ENCODE measurements around the gene CDC42EP5.
A peak's percentile ranks its signal among the peaks of the same experiment; 100 is the strongest.
"Not testable (repeated sequence)": the region's sequence is repeated elsewhere in the genome, so short reads cannot be mapped to it uniquely, and the experiment has no call there.

CDC42EP5 gene, protein sequence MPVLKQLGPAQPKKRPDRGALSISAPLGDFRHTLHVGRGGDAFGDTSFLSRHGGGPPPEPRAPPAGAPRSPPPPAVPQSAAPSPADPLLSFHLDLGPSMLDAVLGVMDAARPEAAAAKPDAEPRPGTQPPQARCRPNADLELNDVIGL

DNA sequence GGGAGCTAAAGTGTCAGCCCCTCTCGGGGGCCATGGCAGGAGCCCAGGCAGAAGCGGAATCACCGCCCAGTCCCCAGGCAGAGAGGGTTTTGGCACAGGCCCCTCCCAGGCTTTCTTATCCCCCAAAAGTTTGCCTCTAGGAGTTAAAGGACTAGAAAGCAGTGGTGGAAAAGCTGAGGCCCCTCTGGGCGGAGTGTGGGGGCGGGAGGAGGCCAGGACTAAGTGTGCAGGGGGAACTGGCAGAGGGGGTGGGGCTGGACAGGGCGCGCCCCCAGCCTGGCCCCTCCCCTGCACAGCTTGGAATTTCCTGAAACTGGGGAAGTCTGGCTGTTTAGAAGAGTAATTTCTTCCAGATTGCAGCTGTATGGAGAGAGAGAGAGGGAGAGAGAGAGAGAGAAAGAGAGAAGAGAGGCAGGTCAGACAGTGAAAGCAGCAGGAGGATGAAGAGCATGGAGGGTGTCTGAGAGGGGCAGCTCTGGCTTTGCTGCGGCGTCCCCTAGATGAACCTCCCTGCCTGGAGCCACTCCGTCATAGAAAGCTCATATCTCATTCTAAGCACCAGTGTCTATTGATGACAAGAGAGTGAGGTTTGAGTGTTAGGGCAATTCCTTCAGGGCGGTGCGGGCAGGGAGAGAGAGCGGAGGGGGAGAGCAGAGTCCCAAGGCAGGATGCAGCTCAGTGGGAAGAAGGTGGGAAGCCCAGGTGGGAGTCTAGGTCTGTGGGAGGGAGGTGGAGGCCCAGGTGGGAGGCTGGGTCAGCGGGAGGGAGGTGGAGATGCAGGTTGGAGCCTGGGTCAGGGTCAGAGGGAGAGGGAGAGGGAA lies at the start of gene CDC42EP5:
Gene CDC42EP5 (minus strand): TSS at position 226 of the 821 bp plus-strand sequence. CDS start 7,749 bp downstream, outside the sequence.
- DNase-seq: no peak

DNA sequence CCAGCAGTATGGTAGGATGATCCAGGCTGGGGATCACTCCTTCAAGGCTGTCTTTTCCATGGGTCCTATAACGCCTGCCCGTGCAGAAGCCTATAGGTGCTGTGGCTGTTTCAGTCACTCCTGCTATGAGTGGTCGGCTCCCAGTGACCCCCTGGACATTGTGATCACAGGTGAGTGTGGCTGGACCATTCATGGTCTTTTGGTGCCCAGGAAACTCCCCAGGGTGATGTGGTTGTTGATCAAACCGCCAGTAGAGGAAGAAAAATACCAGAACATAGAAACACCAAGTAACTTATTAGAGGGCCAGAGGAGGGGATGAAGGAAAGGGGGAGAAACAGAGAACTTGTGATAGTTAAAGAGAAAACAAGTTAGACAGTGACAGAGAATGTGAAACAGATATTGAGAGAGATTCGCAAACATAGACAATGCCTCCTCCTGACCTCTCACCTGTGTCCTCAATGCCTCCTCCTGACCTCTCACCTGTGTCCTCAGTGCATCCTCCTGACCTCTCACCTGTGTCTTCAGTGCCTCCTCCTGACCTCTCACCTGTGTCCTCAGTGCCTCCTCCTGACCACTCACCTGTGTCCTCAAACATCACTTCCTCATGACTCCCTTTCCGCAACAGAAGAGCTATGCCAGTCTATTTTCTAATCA lies 48.9 kb upstream of the CDC42EP5 start:
- no peak for DNase-seq

DNA sequence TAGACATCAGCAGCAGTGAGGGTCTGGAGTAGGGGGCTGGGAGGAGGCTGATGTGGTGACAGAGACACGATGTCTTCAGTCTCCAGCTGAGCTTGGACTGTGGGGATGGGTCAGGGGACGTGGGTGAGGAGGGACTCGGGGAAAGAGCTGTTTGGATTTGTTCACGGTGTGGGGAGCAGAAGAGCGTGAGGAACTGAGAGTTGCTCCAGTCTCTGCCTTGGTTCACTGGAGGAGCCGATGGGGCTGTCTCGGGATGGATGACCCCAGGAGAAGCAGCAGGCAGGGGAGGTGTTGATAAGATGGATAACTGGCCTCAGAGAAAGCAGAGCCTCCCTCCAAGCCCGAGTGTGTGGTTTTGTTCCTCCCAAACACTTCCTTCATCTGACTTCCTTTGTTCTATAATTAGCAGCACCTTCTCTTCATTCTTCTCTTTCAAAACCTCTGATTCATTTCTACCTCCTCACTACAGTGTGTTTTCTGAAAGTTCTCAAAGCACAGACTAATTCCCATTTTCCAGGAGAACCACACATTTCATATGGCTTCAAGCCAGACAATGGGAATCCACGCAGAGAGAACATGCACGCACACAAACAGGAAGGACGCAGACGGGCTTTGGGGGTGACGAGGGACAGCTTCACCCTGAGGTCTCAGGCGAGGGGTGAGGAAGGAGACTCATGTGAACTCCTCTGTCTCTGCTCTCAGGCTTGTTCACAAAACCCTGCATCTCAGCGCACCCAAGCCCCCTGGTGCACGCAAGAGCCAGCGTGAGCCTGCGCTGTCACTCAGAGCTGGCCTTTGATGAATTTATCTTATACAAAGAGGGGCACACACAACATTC lies 48.1 kb upstream of the CDC42EP5 start:
- DNase-seq: no peak

DNA sequence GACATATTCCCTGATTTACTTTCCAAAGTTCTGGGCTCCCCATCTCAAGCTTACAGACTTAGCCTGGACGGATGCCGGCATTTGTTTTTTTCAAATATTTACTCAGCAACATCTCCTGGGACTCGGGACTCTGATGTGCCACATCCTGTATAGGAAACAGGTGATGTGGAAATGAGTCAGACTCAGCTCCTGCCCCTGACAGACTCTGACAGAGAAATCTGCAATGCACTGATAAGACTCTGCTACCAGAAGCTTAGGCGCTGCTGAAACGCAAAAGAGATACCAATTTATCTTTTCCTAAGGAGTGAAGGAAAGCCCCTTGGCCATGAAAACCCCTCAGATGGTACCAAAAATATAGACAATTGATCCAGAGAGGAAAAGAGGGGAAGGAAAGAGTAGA lies 45.7 kb upstream of the CDC42EP5 start:
- no peak for DNase-seq

DNA sequence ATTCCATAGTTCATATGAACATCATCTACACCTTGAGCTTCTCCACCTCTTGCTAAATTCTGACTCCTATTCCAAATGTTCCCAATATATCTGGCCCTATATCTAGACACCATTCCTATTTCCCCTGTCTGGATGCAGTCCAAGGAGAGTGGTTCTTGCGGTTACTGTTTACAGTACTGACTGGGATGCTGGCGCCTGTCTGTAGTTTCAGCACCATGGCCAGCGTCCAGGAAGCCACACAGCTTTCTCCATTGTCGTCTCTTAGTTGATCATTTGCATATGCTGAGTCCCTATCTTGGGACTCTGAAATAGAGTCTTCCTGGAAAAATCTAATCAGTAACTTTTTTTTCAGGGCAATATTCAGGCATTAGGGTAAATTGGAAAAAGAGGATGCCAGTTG lies 44.4 kb upstream of the CDC42EP5 start:
- DNase-seq: peak; percentile 63

DNA sequence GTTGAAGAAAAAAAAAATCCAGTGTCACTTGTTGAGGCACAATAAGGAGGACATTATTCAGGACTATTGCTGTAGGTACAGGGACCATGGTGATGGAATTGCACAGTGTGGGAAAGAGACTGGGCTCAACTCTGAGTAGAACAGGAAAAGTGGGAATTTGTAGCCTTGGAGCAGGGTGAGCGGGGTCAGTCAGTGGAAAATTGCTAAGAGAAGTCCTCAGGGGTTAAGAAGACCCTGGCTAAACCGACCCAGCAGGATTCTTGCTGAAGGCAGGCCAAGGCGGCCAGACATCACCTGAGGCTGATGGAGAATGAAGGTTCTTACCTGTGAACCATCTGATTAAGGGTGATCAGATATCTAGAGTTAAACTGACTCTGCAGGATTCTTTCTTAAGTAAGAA lies 42.1 kb upstream of the CDC42EP5 start:
- no peak for DNase-seq

DNA sequence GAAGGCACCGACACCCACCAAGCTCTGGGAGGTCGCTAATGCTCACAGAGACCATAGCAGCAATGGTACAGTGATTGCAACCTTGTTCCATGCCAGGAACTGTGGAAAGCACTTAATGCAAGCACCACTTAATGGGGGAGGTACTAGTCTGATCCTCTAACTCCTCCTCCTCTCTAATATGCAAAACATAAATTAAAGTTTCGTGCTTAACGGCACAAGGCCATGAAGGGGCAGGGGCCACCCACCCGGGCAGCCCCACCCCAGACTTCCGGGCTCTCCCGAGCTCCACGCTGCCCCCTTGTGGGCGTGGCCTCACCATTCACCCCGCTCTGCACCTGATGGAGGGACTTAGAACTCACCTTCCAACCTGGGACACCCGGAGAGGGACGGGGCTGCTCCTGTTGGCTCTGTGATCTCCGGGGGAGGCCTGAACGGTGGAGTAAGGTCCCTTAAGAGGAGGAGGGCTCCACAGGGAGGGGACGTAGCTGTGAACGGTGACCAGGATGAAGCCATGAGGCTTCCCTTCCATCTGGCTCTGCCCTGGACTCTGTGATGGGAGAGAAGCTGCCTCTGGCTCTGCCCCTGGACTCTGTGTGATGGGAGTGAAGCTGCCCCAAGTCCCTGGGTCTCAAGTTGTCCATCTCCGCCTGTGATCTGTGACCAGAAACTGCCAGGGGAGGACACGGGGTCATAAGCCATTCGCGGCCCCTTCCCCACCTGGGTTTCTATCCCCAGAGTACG lies 36.3 kb upstream of the CDC42EP5 start:
- not testable (repeated sequence) for DNase-seq

DNA sequence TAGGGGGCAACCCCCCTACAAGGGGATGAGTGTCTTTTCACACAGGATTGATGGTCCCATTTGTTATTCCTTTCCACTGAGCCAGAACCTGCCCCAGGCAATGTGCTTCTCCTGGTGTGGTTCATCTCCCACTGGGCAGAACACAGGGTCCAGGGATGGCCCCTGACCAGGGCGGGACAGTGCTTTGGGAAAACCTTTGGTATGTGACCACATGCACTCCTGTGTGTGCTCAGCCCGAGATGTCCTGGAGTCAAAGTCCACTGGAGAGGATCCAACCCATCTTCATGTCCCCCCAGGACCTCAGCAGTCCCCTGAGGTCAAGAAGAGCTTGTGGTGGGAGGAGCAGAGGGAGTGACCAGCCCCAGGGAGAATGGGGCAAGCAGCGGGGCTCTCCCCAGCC lies 35.4 kb upstream of the CDC42EP5 start:
- not testable (repeated sequence) for DNase-seq

DNA sequence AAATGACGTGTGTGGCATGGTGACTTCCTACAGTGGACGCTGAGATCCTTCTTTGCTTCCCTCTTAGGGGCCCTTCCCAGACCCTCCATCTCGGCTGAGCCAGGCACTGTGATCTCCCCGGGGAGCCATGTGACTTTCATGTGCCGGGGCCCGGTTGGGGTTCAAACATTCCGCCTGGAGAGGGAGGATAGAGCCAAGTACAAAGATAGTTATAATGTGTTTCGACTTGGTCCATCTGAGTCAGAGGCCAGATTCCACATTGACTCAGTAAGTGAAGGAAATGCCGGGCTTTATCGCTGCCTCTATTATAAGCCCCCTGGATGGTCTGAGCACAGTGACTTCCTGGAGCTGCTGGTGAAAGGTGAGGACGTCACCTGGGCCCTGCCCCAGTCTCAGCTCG lies 34.7 kb upstream of the CDC42EP5 start:
- DNase-seq: no peak

DNA sequence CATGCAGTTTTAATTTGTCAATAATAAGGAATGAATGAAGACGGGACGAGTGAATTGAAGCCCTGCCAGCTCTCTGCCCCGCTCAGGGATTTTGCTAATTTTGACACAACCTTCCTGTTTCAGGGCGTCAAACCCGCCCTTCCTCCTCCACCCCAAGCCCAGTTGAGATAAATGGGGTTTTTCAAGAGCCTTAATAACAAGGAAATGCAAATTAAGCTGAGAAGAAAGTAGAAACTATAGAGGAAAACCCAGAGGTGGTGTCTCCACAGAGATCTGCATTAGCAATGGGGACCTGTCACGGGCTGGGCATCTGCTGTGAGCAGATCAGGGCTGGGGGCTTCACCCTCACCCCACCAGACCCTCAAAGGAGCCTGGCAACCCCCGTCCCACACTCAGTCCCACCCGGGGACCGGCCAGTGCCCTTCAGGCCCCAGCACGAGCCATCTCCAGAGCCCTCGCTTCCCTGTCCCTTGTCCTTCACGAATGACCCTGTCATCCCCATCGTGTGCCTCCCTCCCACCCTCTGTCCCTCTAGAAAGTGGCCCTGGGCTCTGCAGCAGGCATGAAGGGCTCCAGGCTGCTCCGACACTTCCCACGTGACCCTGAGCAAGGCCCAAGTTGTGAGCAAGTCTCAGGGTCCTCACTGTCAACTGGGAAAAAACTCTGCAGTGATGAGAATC lies 34.1 kb upstream of the CDC42EP5 start:
- not testable (repeated sequence) for DNase-seq

DNA sequence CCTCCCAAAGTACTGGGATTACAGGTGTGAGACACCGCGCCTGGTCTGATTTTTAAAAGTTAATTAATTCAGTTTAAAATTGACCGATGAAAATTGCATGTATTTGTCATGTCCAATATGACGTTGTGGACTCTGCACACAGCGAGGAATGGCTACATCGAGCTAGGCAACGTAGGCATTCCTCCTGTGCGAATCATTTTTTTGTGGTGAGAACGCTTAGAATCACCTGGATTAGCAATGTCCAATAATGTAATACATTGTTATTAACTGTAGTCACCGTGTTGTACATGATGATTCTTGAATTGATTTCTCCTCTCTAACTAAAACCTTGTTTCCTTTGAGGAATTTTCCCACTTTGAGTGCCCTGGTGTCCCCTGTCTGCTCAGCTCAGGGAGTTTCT lies 33.0 kb upstream of the CDC42EP5 start:
- no peak for DNase-seq

DNA sequence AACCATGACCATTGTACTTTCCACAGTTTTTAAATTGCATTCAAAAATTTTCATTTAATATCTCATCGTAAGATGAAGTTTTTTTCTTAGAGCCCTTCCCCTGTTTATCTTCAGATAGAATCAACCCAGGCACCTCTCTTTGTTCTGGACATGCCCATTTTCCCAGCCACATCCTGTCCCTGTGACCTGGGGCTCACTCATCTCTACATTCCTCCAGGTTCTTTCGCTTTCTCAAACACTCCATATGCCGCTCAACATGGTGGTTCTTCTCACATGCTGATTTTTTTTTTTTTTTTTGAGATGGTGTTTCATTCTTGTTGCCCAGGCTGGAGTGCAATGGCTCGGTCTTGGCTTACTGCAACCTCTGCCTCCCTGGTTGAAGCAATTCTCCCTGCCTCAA lies 32.4 kb upstream of the CDC42EP5 start:
- not testable (repeated sequence) for DNase-seq

DNA sequence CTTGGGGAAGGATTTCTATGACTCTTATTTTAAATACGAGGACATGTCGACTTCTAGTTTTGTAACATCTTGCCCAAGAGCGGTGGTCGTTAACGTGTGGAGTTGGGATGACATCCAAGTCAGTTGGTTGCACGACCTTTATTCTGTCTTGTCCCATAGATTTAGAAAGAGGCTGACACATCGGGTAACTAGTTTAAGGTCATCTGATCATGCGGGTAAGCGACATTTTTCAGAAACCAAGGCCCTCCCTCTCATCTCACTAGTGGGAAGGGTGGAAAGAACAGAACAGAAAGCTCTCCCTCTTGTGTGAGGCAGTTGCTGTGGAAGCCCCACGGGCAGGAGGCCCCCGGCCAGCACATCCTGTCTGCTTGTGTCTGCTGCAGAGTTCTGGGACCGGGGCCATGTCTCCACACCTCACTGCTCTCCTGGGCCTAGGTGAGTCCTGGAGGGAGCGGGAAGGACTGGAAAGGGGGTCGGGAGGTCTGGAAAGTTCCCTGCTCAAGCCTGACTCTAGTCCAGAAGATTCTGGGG lies 29.5 kb upstream of the CDC42EP5 start, which contains the start of gene LAIR2:
Gene LAIR2 (plus strand): TSS at position 314 of the 531 bp plus-strand sequence. CDS start 88 bp downstream, at position 402.
- no peak for DNase-seq

DNA sequence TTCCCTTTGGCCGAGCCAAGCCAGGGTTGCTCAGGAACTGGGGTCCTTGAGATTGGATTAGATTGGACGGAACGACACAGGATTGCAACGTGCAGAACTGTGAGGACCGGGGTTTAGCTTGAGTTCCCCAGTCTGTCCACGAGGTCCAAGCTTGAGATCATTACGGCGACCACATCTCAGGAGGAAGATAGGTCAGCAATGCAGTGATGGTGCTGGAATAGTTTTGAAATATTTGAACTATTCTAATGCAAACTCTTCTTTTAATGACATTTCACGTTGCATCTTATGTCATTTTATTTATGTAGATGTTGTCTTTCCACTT lies 25.3 kb upstream of the CDC42EP5 start:
- DNase-seq: not testable (repeated sequence)

DNA sequence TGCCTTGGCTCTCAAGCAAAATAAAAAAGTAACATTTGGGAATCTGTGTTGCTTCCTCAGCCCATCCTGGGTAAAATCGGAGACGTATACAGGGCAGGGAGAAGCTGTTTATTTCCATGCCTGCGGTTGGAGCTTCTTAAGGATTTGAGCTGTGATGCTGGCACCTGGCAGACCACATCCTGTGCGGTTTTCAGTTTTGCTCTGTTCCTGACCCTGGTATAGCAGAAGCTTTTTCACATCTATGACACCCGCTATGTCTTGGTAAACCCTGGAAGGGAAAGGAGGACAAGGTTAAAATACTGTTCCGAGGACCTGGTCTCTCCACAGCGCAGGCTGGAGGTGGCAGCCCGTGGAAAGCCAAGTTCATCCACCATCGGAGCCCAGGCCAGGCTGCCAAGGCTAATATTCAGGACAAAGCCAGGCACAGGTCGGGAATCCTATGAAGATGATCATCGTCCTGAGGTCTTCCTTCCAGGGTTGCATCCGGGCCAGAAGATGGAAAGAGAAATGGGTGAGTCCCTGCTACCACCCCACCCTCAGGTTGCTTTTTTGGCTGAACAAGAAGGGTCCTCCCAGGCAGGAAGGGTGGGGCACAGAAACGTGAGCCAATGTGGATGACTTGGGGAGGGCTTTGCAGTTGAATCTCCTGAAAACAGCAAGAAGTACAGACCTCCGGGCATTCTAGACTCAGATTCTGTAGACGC lies 24.8 kb upstream of the CDC42EP5 start:
- not testable (repeated sequence) for DNase-seq

DNA sequence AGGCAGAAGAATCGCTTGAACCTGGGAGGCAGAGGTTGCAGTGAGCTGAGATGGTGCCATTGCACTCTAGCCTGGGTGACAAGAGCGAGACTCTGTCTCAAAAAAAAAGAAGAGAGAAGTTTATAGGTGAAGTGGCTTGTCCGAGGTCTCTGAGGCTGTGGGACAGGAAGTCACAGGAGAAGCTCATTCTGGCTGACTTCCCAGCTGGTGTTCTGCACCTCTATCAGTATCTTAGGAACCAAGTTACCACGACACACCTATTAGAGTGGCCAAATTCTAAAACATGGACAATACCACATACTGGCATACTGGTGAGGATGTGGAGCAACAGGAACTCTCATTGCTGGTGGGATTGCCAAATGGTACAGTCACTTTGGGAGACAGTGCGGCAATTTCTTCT lies 22.2 kb upstream of the CDC42EP5 start:
- DNase-seq: not testable (repeated sequence)

DNA sequence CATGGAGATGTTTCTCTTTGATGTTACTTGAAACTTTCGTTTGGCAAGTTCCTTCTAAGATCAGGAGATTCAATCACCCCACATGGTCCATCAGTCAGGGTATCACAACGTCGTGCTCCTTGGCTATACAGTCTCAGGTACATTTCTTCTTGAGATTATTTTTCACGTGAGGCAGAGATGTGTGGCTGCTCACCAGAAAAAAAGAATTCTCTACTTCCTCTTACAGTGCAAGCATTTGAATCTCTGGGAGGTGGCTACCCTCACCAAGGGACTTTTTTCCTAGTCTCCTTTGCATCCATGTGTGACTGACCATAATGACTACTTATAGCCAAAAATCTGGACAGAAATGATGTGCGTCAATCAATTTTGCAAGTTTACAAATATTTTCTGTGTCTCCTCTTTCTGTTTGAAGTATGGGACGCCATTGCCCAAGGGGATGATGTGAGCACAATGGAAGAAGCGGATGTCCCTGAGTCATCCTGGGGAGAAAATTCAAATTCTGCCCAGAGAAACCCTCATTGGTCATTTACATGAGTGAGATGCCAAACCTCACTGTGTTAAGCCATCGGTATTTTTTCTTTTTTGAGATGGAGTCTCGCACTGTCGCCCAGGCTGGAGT lies 21.0 kb upstream of the CDC42EP5 start:
- no peak for DNase-seq

DNA sequence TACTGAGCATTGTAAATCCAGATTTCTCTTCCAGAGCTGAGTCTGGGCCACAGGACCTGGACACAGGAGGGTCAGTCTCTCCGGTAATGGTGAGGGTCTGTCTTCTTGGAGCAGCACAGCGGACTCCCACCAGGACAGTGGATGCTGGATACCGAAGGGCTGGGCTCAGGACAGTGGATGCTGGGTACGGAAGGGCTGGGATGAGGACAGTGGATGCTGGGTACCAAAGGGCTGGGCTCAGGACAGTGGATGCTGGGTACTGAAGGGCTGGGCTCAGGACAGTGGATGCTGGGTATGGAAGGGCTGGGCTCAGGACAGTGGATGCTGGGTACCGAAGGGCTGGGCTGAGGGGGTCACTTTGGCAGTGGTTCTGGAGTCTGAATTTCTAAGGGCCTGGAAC lies 20.0 kb upstream of the CDC42EP5 start:
- not testable (repeated sequence) for DNase-seq

DNA sequence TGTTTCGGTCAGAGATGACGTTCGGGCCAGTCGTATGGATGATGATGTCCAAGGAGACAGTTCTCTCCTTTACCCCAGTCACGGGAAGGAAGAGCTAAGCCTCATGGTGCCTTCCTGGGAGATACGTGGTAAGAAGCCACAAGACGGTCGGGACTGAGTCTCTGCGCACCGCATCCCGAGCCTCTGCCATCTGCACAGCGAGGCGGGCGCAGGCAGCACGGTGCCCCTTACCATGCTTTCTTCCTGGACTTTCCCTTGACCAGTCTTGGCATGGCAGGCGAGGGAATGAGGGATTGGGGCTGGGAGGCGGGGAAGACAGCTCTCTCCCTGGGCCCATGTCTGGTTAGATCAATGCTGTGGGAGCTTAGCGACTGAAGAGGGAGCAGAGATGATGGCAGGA lies 19.5 kb upstream of the CDC42EP5 start:
- DNase-seq: no peak

DNA sequence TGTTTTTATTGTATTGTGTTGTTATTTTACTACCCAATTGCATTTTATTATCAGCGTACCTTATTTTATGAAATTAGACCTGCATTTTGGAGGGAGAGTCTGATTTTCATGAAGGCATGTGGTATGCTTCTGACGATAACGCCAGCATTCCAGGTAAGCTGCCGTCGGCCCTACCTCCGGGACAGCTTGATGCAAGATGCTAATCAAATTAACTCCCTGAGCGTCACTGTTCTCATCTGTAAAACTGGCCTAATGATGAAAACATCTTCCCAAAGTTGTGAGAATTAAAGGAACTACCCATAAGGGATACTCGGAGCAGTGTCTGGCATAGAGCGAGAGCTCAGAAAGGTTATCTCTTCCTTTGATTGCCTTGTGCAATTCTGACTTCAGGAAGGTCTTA lies 16.7 kb upstream of the CDC42EP5 start:
- no peak for DNase-seq

Measured in stimulated activated CD4-positive, alpha-beta T cell treated with anti-CD3 and anti-CD28 coated beads, Interleukin-12 subunit alpha, Interleukin-12 subunit beta, amount 100 ng/mL, for 4 hours (primary cell).